ENCODE results near the gene HNF1A.
"Not testable (repeated sequence)": the region's sequence is repeated elsewhere in the genome, so short reads cannot be mapped to it uniquely, and the experiment has no call there.

Gene HNF1A

DNA sequence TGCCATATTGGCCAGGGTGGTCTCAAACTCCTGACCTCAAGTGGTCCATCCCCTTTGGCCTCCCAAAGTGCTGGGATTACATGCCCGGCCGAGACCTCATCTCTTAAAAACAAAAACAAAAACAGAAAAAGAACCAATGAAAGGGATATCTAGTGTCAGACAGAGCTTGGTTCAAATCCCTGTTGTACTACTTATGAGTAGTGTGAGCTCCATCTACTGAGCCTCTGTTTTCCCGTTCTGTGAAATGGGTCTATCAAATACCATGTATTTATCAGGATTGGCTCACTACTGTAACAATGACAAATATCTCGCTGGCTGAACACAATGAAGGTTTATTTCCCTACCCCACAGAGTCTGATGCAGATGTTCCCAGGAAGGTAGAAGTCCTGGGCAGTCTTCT is 36.9 kb upstream of the HNF1A start:
- Histone ChIP-seq H3K4me1 (ENCODE audit: insufficient read depth, low read length) (no peaks in the 10 kb centered on the region), H3K9ac (ENCODE audit: low read length) (no peak overlapping the region), H3K4me3 (ENCODE audit: low read depth in 1 of 2, low read length in 2 of 2) (no peak overlapping the region), H3K27me3 (ENCODE audit: control insufficient read depth in 1 of 2, insufficient read depth in 2 of 2, low read length in 2 of 2) (no peaks in the 10 kb centered on the region), H3K27ac (ENCODE audit: low read depth, low read length) (no peak overlapping the region), H3K9me3 (ENCODE audit: low read length) (no peaks in the 10 kb centered on the region), H3K36me3 (ENCODE audit: insufficient read depth, low read length) (no peaks in the 10 kb centered on the region)

DNA sequence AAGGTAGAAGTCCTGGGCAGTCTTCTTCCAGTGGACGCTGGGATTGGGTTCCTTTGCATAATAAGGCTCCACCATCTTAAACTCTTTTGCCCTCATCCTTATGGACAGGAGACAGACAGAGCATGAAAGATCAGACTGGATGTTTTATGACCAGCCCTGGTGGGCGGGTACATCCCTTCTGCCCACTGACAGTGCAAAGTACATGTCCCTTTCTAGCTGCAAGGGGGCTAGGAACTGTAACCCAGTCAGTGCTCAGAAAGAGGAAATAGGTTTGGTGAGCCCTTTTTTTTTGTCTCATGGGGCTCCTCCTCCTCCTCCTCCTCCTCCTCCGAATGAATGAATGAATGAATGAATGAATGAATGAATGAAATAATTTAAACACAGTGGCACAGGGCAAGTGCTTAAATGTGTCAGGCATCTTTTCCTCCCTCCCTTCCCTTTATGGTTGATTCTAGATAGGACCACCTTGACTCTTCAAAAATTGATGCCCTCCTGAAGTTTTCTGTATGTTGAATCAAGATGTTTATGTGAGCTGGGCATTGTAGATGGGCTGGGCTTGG is 36.4 kb upstream of the HNF1A start:
- Histone ChIP-seq H3K9ac (ENCODE audit: low read length) (no peak overlapping the region), H3K9me3 (ENCODE audit: low read length) (no peaks in the 10 kb centered on the region), H3K4me1 (ENCODE audit: insufficient read depth, low read length) (no peaks in the 10 kb centered on the region), H3K4me3 (ENCODE audit: low read depth in 1 of 2, low read length in 2 of 2) (no peak overlapping the region), H3K27ac (ENCODE audit: low read depth, low read length) (no peak overlapping the region), H3K36me3 (ENCODE audit: insufficient read depth, low read length) (no peaks in the 10 kb centered on the region), H3K27me3 (ENCODE audit: control insufficient read depth in 1 of 2, insufficient read depth in 2 of 2, low read length in 2 of 2) (no peaks in the 10 kb centered on the region)

DNA sequence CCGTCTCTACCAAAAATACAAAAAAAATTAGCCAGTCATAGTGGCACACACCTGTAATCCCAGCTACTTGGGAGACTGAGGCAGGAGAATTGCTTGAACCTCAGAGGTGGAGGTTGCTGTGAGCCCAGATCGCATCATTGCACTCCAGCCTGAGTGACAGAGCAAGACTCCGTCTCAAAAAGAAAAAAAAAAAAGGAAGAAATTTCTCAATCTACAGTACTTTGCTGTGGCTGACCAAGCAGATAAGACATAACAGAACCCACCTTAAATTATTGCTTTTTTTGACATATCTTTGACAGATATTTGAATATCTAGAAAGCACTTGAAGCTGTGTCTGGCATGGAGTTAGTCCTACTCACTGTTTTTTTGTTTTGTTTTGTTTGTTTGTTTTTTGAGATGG is 34.9 kb upstream of the HNF1A start:
- Histone ChIP-seq H3K27ac (ENCODE audit: low read depth, low read length) (no peak overlapping the region), H3K27me3 (ENCODE audit: control insufficient read depth in 1 of 2, insufficient read depth in 2 of 2, low read length in 2 of 2) (no peaks in the 10 kb centered on the region), H3K9me3 (ENCODE audit: low read length) (no peaks in the 10 kb centered on the region), H3K36me3 (ENCODE audit: insufficient read depth, low read length) (no peaks in the 10 kb centered on the region), H3K9ac (ENCODE audit: low read length) (no peak overlapping the region), H3K4me3 (ENCODE audit: low read depth in 1 of 2, low read length in 2 of 2) (no peak overlapping the region), H3K4me1 (ENCODE audit: insufficient read depth, low read length) (no peaks in the 10 kb centered on the region)

DNA sequence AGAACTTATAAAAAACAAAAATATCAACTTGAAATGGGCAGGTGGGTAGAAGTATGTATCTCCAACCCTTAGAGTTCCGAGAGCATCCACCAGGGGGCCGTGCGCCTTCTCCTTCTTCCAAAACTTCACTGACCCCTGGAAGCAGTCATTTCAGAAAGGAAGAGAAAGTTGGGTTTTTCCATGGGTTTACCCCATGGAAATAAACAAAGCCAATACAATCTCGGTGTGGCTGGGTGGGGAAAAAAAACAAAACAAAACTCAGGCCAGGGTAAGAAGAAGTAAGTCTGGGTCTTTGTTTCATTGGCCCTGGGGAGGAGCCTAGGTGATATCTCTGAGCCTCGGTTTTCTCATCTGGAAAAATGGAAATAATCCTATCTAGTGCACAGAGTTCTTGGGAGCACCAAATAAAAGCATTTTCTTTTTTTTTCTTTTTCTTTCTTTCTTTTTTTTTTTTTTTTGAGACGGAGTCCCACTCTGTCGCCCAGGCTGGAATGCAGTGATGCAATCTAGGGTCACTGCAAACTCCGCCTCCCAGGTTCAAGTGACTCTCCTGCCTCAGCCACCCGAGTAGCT is 33.6 kb upstream of the HNF1A start:
- Histone ChIP-seq H3K4me3 (ENCODE audit: low read depth in 1 of 2, low read length in 2 of 2) (no peak overlapping the region), H3K9ac (ENCODE audit: low read length) (no peak overlapping the region), H3K27ac (ENCODE audit: low read depth, low read length) (no peak overlapping the region), H3K36me3 (ENCODE audit: insufficient read depth, low read length) (no peaks in the 10 kb centered on the region), H3K4me1 (ENCODE audit: insufficient read depth, low read length) (no peaks in the 10 kb centered on the region), H3K27me3 (ENCODE audit: control insufficient read depth in 1 of 2, insufficient read depth in 2 of 2, low read length in 2 of 2) (no peaks in the 10 kb centered on the region), H3K9me3 (ENCODE audit: low read length) (no peaks in the 10 kb centered on the region)

DNA sequence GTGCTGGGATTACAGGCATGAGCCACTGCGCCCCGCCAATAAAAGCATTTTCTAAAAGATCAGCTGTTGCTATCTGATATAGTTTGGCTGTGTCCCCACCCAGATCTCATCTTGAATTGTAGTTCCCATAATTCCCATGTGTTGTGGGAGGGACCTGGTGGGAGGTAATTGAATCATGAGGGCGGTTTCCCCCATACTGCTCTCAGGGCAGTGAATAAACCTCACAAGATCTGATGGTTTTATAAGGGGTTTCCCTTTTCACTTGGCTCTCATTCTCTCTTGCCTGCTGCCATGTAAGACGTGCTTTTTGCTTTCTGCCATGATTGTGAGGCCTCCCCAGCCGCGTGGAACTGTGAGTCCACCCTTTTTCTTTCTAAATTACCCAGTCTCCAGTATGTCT is 32.8 kb upstream of the HNF1A start:
- not testable (repeated sequence) for H3K9me3 ChIP-seq (ENCODE audit: low read length); H3K27me3 ChIP-seq (ENCODE audit: control insufficient read depth in 1 of 2, insufficient read depth in 2 of 2, low read length in 2 of 2); H3K27ac ChIP-seq (ENCODE audit: low read depth, low read length); H3K9ac ChIP-seq (ENCODE audit: low read length); H3K4me1 ChIP-seq (ENCODE audit: insufficient read depth, low read length); H3K36me3 ChIP-seq (ENCODE audit: insufficient read depth, low read length); H3K4me3 ChIP-seq (ENCODE audit: low read depth in 1 of 2, low read length in 2 of 2)

DNA sequence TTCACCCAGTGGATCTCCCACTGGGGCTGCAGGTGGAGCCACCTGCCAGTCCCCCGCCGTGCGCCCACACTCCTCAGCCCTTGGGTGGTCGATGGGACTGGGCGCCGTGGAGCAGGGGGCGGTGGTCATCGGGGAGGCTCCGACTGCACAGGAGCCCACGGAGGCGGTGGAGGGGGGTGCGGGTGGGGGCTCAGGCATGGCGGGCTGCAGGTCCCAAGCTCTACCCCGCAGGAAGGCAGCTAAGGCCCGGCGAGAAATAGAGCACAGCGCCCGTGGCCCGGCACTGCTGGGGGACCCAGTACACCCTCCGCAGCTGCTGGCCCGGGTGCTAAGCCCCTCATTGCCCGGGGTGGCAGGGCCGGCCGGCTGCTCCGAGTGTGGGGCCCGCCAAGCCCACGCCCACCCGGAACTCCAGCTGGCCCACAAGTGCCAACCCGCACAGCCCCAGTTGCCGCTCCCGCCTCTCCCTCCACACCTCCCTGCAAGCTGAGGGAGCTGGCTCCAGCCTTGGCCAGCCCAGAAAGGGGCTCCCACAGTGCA is 28.0 kb upstream of the HNF1A start:
- H3K4me3 ChIP-seq (ENCODE audit: low read depth in 1 of 2, low read length in 2 of 2); H3K9ac ChIP-seq (ENCODE audit: low read length); H3K4me1 ChIP-seq (ENCODE audit: insufficient read depth, low read length); H3K9me3 ChIP-seq (ENCODE audit: low read length); H3K36me3 ChIP-seq (ENCODE audit: insufficient read depth, low read length); H3K27me3 ChIP-seq (ENCODE audit: control insufficient read depth in 1 of 2, insufficient read depth in 2 of 2, low read length in 2 of 2); H3K27ac ChIP-seq (ENCODE audit: low read depth, low read length): not testable (repeated sequence)

DNA sequence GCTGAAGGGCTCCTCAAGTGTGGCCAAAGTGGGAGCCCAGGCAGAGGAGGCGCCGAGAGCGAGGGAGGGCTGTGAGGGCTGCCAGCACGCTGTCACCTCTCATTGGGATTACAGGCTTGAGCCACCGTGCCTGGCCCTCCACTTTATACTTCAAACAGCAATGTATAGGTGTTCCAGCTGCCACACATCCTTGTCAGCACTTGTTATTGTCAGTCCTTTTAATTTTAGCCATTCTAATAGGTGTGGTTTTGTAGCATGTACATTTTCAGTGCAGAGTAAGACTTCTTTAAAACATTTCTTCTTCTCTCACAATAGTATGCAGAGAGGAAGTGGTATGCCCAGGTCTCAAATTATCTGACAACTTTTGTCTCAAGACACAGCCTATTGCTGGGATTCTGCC is 27.5 kb upstream of the HNF1A start:
- no peak overlapping the region for H3K27ac ChIP-seq (ENCODE audit: low read depth, low read length)
- H3K4me3 ChIP-seq (ENCODE audit: low read depth in 1 of 2, low read length in 2 of 2): no peak overlapping the region
- H3K27me3 ChIP-seq (ENCODE audit: control insufficient read depth in 1 of 2, insufficient read depth in 2 of 2, low read length in 2 of 2): no peaks in the 10 kb centered on the region
- H3K9ac ChIP-seq (ENCODE audit: low read length): no peak overlapping the region
- H3K36me3 ChIP-seq (ENCODE audit: insufficient read depth, low read length): no peaks in the 10 kb centered on the region
- H3K4me1 ChIP-seq (ENCODE audit: insufficient read depth, low read length): no peaks in the 10 kb centered on the region
- no peaks in the 10 kb centered on the region for H3K9me3 ChIP-seq (ENCODE audit: low read length)

DNA sequence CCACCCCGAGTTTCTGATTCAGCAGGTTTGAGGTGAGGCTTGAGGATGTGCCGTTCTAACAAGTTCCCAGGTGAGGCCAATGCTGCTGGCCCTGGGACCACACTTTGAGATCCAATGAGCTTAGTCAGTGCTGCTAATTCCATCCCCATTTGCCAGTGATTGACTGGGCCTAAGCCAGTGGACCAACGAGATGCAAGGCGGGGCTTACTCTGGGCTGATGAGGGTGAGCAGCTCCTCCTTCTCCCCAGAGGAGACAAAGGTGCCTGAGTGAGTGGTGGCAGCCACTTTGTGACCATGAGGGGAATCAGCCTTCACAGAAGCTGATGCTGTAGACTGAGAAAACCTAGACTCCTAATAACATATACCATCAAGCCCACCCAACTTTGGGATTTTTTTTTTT is 23.1 kb upstream of the HNF1A start:
- no peaks in the 10 kb centered on the region for H3K9me3 ChIP-seq (ENCODE audit: low read length)
- no peaks in the 10 kb centered on the region for H3K27me3 ChIP-seq (ENCODE audit: control insufficient read depth in 1 of 2, insufficient read depth in 2 of 2, low read length in 2 of 2)
- H3K27ac ChIP-seq (ENCODE audit: low read depth, low read length): no peak overlapping the region
- no peaks in the 10 kb centered on the region for H3K4me1 ChIP-seq (ENCODE audit: insufficient read depth, low read length)
- H3K4me3 ChIP-seq (ENCODE audit: low read depth in 1 of 2, low read length in 2 of 2): no peak overlapping the region
- H3K36me3 ChIP-seq (ENCODE audit: insufficient read depth, low read length): no peaks in the 10 kb centered on the region
- H3K9ac ChIP-seq (ENCODE audit: low read length): no peak overlapping the region

DNA sequence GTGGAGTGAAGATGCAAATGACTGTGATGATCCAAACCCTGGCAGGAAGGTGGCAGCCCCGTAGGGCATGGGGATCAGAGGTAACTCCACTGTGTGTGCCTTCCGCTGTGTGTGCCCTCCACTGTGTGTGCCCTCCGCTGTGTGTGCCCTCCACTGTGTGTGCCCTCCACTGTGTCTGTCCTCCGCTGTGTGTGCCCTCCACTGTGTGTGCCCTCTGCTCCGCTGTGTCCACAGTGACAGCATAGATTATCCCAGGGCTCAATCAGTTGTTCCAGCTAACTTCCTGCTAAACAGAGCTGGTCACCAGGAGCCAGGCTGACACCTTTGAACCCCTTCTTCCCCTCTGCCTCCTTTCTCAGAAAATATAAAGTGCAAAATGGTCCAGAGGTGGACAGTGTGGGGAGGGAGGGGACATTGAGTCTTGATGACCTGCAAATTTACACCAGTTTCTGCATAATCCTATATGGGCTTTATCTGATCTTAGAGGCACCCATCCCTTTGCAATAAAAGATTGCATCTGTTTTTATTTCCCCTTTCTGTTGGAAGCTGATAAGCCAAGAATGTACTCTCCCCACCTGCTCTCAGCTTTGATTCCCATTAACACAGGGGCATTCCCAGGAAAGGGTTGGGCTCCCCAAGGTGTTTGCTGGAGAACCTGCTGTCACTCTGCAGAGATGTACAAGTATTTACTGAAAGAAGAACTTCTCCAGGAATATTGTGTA is 21.6 kb upstream of the HNF1A start:
- Histone ChIP-seq H3K4me1 (ENCODE audit: insufficient read depth, low read length) (no peaks in the 10 kb centered on the region), H3K36me3 (ENCODE audit: insufficient read depth, low read length) (no peaks in the 10 kb centered on the region), H3K9me3 (ENCODE audit: low read length) (no peaks in the 10 kb centered on the region), H3K27me3 (ENCODE audit: control insufficient read depth in 1 of 2, insufficient read depth in 2 of 2, low read length in 2 of 2) (no peaks in the 10 kb centered on the region), H3K4me3 (ENCODE audit: low read depth in 1 of 2, low read length in 2 of 2) (no peak overlapping the region), H3K9ac (ENCODE audit: low read length) (no peak overlapping the region), H3K27ac (ENCODE audit: low read depth, low read length) (no peak overlapping the region)

DNA sequence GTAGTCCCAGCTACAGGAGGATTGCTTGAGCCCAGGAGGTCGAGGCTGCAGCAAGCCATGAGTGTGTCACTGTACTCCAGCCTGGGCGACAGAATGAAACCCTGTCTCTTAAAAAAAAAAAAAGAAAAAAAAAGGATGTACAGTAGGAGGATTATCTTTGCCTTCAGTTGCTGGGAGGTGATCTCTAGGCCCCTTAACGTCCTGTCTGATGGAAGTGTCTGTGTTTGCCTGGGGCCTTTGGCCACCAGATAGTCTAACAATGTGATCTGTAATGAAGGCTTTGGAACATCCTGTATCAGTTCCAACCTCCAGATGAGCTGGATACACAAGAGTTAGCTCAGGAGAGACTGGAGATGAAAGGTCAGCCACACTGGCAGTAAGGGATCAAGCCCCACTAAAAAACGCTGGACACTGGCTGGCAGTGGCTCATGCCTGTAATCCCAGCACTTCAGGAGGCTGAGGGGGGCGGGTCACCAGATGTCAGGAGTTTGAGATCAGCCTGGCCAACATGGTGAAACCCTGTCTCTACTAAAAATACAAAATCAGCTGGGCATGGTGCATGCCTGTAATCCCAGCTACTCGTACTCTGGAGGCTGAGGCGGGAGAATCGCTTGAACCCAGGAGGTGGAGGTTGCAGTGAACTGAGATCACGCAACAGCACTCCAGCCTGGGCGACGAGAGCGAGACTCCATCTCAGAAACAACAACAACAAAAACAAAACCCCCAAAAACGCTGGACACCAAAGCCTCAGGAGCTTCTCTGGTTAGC is 19.0 kb upstream of the HNF1A start:
- H3K9me3 ChIP-seq (ENCODE audit: low read length): no peaks in the 10 kb centered on the region
- H3K36me3 ChIP-seq (ENCODE audit: insufficient read depth, low read length): no peaks in the 10 kb centered on the region
- H3K27me3 ChIP-seq (ENCODE audit: control insufficient read depth in 1 of 2, insufficient read depth in 2 of 2, low read length in 2 of 2): no peaks in the 10 kb centered on the region
- no peak overlapping the region for H3K27ac ChIP-seq (ENCODE audit: low read depth, low read length)
- H3K9ac ChIP-seq (ENCODE audit: low read length): no peak overlapping the region
- no peak overlapping the region for H3K4me3 ChIP-seq (ENCODE audit: low read depth in 1 of 2, low read length in 2 of 2)
- no peaks in the 10 kb centered on the region for H3K4me1 ChIP-seq (ENCODE audit: insufficient read depth, low read length)

DNA sequence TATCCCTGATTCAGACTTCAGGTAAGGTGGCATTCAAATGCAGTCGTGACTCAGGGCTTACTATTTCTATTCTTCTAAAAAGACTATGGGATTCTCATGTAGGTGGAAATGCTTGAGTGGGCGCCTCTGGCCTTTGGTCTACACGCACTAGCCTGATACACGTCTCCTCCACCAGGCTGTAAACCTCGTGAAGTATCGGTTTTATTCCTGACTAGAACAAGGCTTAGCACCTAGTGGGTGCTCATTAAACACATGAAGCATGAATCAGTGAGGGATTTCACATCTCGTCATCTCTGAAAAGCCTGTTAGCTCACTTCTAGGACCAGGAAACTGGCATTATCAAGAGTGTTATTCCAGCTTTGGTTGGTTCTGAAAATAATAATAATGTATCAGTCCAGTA is 17.7 kb upstream of the HNF1A start:
- no peaks in the 10 kb centered on the region for H3K27me3 ChIP-seq (ENCODE audit: control insufficient read depth in 1 of 2, insufficient read depth in 2 of 2, low read length in 2 of 2)
- H3K4me3 ChIP-seq (ENCODE audit: low read depth in 1 of 2, low read length in 2 of 2): no peak overlapping the region
- no peaks in the 10 kb centered on the region for H3K9me3 ChIP-seq (ENCODE audit: low read length)
- no peaks in the 10 kb centered on the region for H3K4me1 ChIP-seq (ENCODE audit: insufficient read depth, low read length)
- H3K36me3 ChIP-seq (ENCODE audit: insufficient read depth, low read length): no peaks in the 10 kb centered on the region
- no peak overlapping the region for H3K27ac ChIP-seq (ENCODE audit: low read depth, low read length)
- H3K9ac ChIP-seq (ENCODE audit: low read length): no peak overlapping the region
